ENCODE data around the gene LOC128125822.

The LOC128125822 gene

DNA sequence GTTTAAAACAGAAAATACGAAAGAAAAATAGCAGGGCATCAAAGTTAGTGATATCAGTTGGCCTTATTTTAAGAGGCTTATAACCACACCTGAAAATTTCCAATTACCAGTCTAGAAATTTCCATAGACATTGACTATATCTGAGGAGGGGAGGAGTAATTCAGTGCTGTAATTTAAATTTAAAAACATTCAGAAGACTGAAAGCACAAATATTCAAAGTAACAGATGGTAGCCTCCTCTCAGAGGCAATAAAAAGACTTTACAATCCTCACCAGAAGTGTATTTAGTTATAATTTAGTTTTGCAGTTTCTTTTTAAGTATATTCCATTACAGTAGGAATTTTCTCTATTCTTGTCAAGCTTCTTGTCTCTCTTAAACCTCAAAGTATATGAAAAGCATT, 18.4 kb upstream of the LOC128125822 start:
- ATAC-seq = no peak
- intact Hi-C loops (cut with micrococcal nuclease; ENCODE audit: unreplicated experiment) = no loop called here
- no TSS peak for BruUV-seq (replicated peaks)

DNA sequence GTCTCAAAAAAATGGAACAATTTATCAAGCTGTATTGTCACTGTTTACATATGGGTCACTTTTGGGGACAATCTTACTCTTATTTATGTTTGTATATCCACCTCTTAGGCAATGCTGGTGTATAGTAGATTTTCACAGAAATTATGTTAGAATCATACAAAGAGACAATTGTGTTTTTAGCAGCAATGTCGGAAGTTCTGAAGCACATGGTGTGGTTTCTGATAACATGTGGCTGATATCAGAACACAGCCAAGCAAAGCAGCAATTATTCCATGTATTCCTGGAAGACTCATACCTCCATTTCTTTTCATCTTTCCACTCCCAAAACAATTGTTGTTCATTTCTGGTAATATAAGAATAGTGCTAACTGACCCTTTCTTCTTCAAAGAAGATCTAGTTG, 17.5 kb upstream of the LOC128125822 start:
- intact Hi-C loops (cut with micrococcal nuclease; ENCODE audit: unreplicated experiment) (no loop called here), in situ Hi-C loops (cut with HindIII; ENCODE audit: low pct_unique_long_range_greater_than_20kb, low sequenced_read_pairs) (no loop called here)
- DNase-seq (ENCODE audit: low read depth, low spot score) (no peak), ATAC-seq (no peak)
- TF ChIP-seq SIN3A (IDR thresholded peaks at IDR 0.05; ENCODE audit: borderline replicate concordance, insufficient read depth, low read depth, low read length) (no peak), POLR2AphosphoS5 (IDR thresholded peaks at IDR 0.05; ENCODE audit: low read depth, low read length) (no peak), TCF7L2 (IDR thresholded peaks at IDR 0.05; ENCODE audit: low read depth, low read length) (no peak), CTCF (IDR thresholded peaks at IDR 0.05) (no peak)
- TF ChIP-seq, protein P1, sequence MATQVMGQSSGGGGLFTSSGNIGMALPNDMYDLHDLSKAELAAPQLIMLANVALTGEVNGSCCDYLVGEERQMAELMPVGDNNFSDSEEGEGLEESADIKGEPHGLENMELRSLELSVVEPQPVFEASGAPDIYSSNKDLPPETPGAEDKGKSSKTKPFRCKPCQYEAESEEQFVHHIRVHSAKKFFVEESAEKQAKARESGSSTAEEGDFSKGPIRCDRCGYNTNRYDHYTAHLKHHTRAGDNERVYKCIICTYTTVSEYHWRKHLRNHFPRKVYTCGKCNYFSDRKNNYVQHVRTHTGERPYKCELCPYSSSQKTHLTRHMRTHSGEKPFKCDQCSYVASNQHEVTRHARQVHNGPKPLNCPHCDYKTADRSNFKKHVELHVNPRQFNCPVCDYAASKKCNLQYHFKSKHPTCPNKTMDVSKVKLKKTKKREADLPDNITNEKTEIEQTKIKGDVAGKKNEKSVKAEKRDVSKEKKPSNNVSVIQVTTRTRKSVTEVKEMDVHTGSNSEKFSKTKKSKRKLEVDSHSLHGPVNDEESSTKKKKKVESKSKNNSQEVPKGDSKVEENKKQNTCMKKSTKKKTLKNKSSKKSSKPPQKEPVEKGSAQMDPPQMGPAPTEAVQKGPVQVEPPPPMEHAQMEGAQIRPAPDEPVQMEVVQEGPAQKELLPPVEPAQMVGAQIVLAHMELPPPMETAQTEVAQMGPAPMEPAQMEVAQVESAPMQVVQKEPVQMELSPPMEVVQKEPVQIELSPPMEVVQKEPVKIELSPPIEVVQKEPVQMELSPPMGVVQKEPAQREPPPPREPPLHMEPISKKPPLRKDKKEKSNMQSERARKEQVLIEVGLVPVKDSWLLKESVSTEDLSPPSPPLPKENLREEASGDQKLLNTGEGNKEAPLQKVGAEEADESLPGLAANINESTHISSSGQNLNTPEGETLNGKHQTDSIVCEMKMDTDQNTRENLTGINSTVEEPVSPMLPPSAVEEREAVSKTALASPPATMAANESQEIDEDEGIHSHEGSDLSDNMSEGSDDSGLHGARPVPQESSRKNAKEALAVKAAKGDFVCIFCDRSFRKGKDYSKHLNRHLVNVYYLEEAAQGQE (IDR thresholded peaks at IDR 0.05; ENCODE audit: insufficient read depth in 1 of 2, low read depth in 2 of 2, low read length in 1 of 2) = no peak
- ChIA-PET POLR2A (no interaction called here), CTCF (no interaction called here)
- no TSS peak for BruUV-seq (replicated peaks)
- Histone ChIP-seq H3K4me3 (ENCODE audit: low read depth in 2 of 2, low read length in 2 of 2) (no peak overlapping the region), H3K27me3 (ENCODE audit: control insufficient read depth, insufficient read depth, low read length) (no peaks in the 10 kb centered on the region), H3K4me1 (ENCODE audit: control insufficient read depth, insufficient read depth, low read length) (no peaks in the 10 kb centered on the region), H3K36me3 (ENCODE audit: control insufficient read depth, insufficient read depth, low read length) (no peaks in the 10 kb centered on the region), H3K27ac (ENCODE audit: low read length) (no peak overlapping the region), H3K9me3 (ENCODE audit: control insufficient read depth, insufficient read depth, low read depth, low read length) (no peaks in the 10 kb centered on the region)

More for the DNA sequence above, 18.4 kb upstream of the LOC128125822 start:
- Histone ChIP-seq H3K9me3 (ENCODE audit: control insufficient read depth, insufficient read depth, low read depth, low read length) (no peaks in the 10 kb centered on the region), H3K4me1 (ENCODE audit: control insufficient read depth, insufficient read depth, low read length) (no peaks in the 10 kb centered on the region), H3K27ac (ENCODE audit: low read length) (no peak overlapping the region), H3K36me3 (ENCODE audit: control insufficient read depth, insufficient read depth, low read length) (no peaks in the 10 kb centered on the region), H3K4me3 (ENCODE audit: low read depth in 2 of 2, low read length in 2 of 2) (no peak overlapping the region), H3K27me3 (ENCODE audit: control insufficient read depth, insufficient read depth, low read length) (no peaks in the 10 kb centered on the region)
- ChIA-PET POLR2A (no interaction called here), CTCF (no interaction called here)
- DNase-seq (ENCODE audit: low read depth, low spot score) = no peak
- TF ChIP-seq, protein P1 (IDR thresholded peaks at IDR 0.05; ENCODE audit: insufficient read depth in 1 of 2, low read depth in 2 of 2, low read length in 1 of 2) = no peak
- no peak for TF ChIP-seq SIN3A (IDR thresholded peaks at IDR 0.05; ENCODE audit: borderline replicate concordance, insufficient read depth, low read depth, low read length)
- TF ChIP-seq TCF7L2 (IDR thresholded peaks at IDR 0.05; ENCODE audit: low read depth, low read length) = no peak
- TF ChIP-seq POLR2AphosphoS5 (IDR thresholded peaks at IDR 0.05; ENCODE audit: low read depth, low read length) = no peak
- TF ChIP-seq CTCF (IDR thresholded peaks at IDR 0.05) = no peak
- in situ Hi-C loops (cut with HindIII; ENCODE audit: low pct_unique_long_range_greater_than_20kb, low sequenced_read_pairs) = no loop called here
